ENCODE data around the gene KCNAB1.
"Not testable (repeated sequence)": the region's sequence is repeated elsewhere in the genome, so short reads cannot be mapped to it uniquely, and the experiment has no call there.

DNA sequence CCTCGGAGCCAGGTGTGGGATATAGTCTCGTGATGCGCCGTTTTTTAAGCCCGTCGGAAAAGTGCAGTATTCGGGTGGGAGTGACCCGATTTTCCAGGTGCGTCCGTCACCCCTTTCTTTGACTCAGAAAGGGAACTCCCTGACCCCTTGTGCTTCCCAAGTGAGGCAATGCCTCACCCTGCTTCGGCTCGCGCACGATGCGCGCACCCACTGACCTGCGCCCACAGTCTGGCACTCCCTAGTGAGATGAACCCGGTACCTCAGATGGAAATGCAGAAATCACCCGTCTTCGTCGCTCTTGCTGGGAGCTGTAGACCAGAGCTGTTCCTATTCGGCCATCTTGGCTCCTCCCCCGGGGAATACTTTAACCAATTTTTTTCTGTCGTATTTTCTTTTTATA is 164.3 kb downstream of the KCNAB1 start:
- TF ChIP-seq, protein P1, sequence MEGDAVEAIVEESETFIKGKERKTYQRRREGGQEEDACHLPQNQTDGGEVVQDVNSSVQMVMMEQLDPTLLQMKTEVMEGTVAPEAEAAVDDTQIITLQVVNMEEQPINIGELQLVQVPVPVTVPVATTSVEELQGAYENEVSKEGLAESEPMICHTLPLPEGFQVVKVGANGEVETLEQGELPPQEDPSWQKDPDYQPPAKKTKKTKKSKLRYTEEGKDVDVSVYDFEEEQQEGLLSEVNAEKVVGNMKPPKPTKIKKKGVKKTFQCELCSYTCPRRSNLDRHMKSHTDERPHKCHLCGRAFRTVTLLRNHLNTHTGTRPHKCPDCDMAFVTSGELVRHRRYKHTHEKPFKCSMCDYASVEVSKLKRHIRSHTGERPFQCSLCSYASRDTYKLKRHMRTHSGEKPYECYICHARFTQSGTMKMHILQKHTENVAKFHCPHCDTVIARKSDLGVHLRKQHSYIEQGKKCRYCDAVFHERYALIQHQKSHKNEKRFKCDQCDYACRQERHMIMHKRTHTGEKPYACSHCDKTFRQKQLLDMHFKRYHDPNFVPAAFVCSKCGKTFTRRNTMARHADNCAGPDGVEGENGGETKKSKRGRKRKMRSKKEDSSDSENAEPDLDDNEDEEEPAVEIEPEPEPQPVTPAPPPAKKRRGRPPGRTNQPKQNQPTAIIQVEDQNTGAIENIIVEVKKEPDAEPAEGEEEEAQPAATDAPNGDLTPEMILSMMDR (IDR thresholded peaks at IDR 0.05; ENCODE audit: poor library complexity) = not testable (repeated sequence)
- TF ChIP-seq EZH2 (IDR thresholded peaks at IDR 0.05; ENCODE audit: borderline replicate concordance) = not testable (repeated sequence)

Data from hepatocyte (in vitro differentiated cells).